GM21786 (cell line): Measurements from ENCODE around the gene RAD51B.

Experiments used
- ATAC-seq: cut with Tn5 transposase; IDR thresholded peaks from one replicate; pipeline ENCODE4 v1.9.1; 2021; ENCODE audit not compliant: unreplicated experiment

Gene RAD51B

DNA sequence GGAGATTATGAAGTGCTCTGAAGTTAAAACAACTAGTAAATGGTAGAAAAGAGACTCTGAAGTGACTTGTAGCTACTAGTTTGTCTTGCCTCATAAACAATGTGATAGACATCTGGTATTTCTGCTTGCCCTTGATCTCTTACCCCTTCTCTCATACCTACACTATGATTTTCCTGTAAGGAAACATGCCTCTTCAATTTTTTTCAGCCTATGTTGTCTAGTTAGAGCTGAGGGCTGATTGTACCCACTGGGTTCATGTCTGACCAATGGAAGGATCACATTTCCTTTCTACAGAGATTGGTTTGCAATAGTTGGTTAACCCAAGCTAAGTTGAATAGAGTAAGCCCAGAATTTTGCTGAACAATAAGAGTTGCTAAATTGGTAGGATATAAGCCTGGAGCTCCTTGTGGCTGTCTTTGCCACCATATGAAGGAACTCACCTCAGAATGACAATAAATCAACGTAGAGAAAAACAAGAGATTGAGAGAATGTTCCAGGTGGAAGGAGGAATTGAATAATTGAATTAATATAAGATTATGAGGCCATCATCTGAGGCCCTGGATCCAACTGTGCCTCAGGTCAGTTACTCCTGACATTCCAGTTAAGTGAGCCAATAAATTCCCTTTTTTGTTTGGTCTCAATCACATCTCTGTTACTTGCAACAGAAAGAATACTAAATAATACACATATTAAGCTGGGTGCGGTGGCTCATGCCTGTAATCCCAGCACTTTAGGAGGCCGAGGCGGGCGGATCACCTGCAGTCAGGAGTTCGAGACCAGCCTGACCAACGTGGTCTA lies 626.9 kb downstream of the RAD51B start:
- no peak for ATAC-seq

DNA sequence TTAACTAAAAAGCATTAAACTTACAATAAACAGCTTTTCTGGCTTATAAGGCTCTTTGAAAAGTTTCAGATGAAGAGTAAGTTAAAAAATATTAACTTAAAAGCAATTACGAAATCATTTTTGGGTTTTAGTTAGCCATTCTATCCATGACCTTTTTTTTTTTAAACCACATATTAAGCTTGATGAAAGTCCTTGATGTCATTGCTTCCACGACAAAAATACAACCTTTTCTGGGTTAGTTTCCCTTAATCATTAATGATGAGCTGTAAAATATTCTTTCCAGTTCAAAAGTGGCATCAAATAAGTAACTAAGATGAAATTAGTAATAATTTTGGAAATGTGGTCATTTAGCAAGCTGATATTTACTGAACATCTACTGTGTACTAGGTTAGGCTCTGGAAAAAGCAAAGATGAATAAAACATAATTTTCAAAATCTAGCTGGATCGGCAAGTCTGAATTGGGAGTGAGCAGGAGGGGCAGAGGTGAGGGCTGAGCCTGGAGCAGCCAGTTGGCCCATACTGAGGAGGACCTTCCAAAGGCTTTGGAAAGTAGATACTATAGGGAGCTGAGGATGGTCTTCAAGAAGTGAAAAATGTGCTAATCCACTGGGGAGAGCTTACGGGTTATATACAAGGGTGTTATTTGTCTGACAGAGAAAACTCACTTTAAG lies 628.1 kb downstream of the RAD51B start:
- no peak for ATAC-seq

DNA sequence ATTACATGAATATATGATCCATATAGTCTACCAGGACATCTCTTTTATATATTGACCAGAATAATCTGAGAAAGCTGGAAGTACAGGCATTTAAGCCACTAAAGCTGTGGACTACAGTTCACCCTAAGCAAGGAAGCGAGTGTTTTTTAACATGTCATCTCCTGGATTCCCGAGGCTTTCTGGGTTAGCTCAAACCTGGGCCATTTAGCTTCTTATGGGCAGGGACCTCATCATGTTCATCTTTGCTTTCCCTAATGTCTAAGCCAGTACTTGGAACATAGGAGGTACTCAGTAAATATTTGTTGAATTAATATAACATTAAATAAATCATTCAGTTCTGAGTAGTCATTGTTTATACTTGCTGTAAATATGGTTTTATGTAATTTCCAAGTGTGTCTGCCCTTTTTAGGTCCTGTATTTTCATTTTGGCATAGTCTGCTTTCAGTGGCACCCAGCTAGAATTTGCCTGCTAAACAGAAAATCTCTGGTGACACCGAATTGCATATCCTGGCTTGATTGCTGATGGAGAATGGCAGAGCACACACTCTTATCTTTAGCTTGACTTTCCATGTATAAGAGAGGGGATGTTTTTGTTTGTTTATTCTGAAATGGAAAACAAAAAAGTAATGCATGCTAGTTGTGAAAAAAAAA lies 628.8 kb downstream of the RAD51B start:
- no peak for ATAC-seq

DNA sequence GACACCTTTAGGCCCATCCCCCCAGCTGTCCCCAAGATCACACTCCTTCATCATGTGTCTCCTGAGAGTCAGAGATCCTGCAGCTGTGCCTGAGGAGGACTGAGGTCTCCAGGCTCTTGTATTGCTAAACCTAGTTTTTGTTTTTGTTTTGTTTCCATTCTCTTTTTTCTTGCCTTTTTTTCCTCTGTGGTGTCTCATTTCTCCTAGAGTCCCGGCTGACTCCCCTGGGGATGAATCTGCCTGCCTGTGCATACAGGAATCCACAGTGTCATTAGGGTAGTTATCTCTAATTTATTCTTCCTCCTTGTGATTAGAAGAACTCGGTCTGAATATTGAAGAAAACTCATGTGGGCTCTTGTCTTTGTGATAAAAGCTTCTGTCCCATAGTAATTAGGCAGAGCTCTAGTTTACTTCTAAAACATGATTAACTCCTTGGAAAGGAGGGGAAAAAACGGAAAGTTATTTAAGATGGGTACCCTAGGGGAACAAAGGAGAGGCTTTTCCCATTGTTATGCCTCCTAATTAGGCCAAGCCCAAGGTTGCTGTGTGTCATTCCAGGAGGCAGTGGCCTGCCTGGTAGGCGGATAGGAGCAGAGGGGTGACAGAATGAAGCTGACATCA lies 630.1 kb downstream of the RAD51B start:
- ATAC-seq, result no peak

DNA sequence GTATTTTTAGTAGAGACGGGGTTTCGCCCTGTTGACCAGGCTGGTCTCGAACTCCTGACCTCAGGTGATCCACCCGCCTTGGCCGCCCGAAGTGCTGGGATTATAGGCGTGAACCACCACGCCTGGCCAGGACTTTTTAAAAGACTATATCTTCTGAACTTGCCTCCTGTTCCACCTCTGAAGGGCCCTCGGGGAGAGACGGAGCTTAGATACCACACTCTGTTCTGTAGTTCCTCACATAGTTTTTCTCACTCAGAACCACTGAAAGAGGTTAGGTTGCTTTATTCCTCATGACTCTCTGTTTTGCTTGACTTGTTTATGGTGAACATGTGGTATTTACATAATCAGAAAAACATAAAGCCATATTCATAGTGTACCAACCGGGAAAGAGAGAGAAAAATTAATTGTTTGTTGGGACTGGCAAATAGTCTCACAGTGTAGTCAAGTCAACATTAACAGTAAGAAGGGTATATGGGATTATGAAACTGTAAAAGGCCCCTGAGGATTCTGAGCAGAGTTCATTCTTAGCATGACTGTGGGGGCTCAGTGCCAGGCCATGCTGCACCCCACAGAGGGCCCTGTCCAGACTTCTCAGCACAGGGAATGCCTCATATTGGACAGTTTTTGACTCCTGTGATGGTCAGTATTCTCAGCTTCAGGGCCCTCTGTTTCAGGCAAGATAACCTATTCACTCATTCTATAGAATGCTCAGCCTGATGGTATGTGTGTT lies 631.0 kb downstream of the RAD51B start:
- no peak for ATAC-seq

DNA sequence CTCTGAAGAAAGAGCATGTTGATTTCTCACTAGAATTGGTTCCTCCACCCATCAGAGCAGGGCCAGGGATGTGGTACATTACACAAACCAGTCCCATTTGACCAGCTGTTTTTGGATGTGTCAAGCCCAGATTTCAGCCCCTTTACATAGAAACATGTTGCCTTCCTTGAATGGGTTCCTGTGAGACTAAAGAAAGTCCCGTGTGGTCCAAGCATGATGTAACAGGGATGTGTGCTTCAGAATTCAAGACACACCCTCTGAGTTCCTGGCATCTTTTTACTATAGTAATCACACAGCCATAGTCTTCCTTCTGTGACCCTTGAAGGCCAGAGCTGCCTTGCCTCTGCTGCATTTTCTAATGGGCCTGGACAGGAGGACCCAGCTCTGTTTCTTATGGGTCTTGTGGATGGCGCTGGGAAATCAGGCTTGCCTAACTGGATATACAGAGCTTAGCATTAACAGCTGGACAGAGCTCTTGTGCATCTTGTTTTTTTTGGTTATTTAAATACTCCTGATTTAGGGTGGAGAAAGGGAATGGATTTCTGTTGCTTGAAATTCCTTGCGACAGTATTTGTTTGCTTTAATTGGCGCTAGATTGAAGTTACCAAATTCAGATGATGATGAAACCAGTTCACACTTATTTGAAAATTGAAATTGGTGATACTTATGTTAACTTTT lies 632.3 kb downstream of the RAD51B start:
- no peak for ATAC-seq

DNA sequence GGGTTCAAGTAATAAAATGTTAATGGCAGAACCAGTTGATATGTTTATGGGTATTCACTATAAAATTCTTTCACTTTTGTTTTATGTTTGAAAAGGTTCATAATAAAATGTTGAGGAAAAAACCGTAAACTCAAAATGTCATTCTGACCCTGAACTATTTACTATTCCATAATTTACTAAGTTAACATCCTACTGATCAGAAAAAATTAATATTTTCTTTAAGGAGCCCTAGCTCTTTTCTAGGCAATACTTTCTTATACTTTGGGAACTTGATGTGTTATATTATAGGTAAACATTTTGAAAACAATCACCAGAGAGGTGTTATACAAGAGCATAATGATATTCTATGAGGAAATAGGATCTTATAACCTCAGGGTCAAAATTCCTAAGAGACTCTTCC lies 638.7 kb downstream of the RAD51B start:
- ATAC-seq, result no peak

DNA sequence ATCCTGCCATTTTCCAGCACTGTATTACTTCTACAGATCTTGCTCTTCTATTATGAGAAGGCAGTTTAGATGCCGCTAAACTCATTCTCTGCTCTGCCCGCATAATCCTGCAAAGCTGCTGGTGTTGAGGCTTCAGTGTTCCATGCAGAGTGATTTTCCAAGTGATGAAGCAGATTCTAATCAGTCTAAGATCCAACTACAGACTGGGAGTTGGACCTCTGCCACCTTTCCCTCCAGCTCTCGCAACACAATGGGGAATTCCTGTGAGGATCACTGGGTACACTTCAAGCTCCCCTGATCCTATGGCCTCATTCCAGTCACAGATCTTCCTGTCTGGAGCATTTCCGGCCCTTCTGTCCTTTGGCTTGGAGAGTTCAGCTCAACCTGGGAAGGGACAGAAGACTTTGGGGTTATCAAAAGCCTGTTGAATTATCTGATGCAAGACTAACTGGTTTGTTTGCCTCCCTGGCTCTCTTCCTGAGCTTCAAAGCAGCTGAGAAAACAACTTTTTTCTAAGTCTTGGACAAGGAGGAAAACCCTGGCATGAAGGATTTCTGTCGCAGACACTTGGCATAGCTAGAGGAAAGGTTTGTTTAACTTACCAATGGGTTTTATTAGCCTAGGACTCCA lies 639.4 kb downstream of the RAD51B start:
- ATAC-seq, result no peak

DNA sequence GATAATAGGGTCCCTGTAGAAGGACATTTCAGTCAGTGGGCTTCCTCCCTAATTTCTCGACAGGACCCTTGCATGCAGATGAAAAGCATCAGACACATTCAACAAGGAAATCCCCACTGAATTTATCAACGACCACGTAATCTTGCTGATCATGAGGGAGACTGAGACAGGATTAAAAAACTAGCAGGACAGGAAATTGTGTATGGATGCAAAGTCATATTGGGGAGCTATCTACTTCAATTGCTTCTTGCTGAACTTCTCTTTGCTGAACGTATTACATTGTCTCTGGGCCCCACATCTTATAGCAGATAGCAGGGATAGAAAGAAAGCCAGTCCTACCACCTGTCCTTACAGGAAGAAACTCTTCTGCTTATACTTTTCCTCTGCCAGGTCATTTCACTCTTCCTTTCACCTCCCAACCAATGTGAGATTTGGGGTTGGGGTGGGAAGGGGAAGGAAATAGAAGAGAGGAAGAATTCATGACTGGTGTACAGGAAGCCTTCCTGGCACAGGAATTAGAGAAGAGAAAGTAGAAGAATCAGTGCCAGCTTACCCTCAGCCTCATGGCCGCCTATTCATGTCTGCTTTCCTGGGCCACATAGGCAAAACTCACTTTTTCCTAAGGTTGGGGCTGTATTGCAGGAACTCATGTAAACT lies 640.0 kb downstream of the RAD51B start:
- ATAC-seq, result no peak

DNA sequence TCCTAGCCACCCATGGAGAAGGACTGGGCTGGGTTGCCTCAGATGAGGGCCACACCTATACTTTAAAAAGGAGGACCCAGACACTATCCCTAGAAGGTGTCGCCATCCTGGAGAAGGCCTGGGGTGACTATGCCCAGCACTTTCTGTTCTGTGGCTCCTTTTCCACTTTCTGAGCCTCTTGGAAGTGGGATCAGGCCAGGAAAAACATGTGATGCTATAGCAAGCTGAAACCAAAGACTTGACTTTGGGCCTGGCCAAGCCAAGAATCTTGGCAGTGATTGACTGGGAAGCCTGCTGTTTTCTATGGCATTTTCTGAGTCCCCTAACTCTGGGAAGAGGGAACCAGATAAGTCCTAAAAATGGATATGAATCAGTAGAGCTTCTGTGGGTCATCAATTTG lies 641.0 kb downstream of the RAD51B start:
- ATAC-seq, result no peak

DNA sequence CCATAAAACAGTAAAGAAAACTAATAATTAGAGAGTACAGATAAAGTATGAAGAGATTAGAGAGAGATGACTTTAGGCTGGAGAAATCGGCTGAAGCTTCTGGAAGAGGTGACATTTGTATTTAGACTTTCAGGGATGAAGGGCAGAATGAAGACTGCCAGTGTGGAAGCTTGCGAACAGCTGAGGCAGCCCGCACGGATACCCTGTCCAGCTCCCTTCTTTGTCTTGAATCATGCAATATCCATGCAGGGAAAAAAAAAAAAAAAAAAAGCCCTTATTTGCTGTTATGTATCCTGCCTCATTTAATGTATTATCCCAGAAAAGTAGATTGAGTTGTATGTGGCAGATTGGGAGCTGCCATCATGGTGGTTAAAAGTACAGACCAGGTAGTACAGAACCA lies 641.5 kb downstream of the RAD51B start:
- no peak for ATAC-seq

DNA sequence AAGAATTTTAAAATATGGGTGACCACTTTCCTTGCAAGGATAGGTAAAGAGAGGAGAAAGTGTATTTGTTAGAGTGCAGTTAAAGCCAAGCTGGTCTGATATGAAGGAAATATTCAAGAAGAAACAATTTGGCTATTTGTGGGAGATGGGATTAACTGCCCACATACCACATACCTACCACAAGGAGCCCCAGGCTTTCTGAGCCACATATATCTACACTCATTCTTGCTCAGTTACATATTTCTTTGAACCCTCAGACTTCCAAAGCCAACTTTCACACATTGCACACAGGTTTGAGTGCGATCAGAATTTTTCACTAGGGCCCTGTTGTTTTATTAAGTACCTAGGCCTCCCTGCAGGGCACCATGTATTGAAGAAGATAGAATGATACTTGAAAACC lies 643.1 kb downstream of the RAD51B start:
- no peak for ATAC-seq

DNA sequence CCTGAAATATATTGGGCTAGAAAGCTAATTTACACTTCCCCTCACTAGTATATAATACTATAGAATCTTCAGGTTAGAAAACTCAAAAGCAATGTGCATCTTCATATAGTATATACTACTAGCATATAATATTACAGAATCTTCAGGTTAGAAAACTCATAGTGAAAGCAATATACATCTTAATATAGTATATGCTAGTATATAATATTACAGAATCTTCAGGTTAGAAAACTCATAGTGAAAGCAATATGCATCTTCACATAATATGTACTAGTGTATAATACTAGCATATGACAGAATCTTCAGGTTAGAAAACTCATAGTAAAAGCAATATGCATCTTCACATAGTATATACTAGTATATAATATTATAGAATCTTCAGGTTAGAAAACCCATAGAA lies 643.7 kb downstream of the RAD51B start:
- no peak for ATAC-seq

DNA sequence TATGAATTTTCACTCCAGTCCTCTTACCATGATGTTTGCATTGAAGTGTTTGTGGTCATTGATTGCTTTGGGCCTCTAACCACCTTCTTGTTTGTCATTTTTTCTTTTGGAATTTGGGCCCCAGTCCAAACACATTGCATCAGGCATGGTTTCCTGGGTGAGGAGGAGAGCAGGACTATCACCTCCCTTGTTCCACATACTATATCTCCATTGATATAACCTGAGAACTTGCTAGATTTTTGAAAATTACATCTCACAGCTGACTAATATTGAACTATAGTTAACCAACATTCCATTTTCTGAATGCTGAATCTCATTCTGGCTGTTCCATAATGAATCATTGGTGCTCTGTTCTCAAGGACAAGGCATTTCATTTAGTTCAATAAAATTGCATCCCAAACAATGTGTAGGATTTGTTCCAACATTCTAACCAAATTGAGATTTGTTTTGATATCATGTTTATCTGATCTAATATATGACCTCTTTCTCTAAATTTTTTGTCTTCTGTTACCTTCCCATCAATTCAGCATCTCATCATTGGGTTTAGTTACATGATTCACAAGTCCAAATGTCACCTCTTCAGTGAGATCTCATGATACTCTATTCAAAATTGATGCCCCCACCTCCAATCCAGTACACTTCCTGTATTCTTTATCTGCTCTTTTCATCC lies 644.3 kb downstream of the RAD51B start:
- no peak for ATAC-seq

DNA sequence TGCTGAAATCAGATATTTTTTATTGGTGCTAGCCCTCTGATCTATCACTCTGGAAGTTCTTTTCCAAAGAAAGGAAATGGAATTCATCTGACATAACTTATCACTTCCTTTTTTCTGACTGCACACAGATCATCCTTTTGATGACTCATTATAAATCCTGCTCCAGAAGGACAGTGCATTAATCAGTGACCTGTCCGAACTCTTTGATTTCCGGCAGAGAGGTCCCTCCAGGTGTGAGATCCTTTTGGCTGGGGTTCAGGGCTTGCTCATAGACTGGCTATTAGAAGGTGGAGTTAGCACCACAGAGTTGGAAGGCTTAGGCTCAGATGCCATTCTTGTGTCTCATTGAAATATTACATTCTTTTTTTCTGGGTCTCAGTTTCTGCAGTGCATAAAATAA lies 645.1 kb downstream of the RAD51B start:
- no peak for ATAC-seq

DNA sequence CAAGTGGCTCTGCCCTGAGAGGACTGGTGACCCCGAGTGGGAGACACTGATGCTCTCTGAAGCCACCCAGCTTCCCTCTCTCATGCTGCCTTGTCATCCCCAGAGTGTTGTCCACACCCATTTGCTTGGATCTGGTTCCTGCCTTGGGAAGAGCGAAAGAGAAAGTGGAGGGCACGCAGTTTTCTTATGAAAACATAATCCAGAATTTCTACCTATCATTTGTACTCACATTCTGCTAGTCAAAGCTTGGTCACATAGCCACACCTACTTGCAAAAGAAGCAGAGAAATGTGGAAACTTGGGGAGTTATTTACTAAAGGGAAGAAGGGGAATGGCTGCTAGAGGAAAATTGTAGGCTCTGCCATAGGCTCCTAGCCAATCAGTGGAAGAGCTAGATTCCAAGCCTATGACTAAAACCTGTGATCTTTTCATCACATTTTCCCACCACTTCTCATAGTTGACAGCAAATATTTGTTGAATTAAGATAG lies 647.0 kb downstream of the RAD51B start:
- no peak for ATAC-seq

DNA sequence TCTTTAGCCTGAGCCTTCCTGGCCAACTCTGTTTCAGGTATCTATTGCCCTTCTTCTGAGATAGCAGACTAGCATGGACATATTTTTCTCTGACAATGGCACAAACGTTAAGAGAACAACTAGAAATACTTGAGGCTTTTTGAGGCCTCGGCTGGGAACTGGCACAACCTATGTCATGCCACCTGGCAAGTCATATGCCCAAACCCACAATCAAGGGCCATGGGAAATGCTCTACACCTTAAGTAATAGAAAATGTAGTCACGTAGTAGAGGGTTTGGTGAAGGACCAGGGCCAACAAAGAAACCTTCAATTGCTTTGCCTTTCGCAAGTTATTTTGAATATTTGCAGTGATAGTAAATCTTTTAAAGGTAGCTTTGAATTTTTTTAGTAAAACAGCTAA lies 647.8 kb downstream of the RAD51B start:
- no peak for ATAC-seq

DNA sequence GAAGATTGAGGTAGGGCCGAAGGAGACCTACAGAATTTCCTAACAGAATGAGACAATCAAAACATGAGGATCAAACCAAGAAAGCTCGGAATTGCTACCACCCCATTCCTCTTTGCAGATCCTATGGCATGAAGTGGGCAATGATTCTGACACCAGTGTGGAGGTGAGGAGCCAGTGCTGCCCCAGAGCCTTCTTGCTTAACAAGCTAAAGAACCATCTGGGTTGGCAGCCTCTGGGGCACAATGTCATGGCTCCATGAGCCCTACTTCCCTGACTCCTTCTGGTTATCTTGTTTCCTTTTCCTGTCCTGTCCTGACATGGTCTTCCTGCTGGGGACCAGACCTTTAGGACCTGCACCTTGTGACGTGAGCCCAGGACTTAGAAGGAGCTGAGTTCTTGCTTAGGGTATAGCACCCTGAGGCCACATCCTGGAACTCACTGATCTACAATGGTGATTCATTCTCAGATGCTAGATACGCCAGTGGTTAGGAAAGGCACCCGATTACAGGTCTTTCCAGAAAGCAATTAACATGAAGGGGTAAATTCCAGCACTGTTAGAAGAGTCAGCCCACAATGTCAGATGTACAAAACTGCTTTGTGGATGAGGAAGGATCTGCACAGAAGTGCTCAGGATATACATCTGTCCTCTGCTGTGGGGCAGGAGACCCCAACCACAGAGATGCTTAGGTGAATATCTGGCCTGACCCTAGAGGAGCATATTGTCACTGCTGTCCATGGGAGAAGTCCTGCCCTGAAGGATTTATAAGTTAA lies 649.0 kb downstream of the RAD51B start:
- no peak for ATAC-seq
